NAMALWA (cell line): Measurements from ENCODE around the gene GFRA4.

Experiments used
- DNase-seq: peaks from one replicate; pipeline ENCODE4 v3.0.0-alpha.2; 2015; ENCODE audit warnings: low spot score

The GFRA4 gene

DNA sequence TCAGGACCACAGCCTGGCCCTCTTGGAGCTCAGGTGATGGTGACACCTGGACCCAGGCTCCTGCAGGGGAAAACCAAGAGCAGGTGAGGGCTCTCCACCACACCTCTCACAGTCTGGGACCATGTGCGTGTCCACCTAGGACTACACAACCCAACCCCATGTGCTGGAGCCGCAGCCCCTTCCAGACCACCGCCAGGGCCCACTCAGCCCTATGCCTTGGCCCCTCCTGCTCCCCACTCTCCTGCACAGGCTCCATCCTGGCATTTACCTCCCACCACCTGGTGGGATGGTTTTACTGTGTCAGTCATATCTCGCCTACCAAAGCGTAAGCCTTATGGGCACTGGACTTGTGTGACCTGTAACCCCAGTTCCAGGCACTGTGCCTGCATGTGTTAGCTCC is 31.7 kb upstream of the GFRA4 start:
- DNase-seq = no peak

DNA sequence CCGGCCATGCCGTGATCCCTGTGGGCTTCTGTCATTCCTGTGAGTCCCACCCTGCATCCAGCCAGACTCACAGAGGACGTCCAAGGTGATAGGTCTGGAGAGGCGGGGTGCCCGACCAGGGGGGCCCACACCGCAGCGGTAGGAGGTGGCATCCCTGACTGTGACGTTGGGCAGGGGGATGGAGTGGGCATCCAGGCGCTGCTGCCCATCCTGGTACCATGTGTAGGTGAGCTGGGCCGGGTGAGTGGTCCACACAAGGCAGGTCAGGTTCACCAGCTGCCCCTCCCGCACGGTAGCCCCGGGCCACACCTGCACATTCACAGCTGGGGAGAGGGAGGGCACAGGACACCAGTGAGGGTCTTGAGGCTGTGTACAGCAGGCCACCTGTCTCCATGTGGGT is 30.2 kb upstream of the GFRA4 start:
- no peak for DNase-seq

- no peak for DNase-seq
Measured at GRCh38 chr20:3692706-3693294, 29.6 kb upstream of the GFRA4 start.

GRCh38 chr20:3691897-3692296 is 28.7 kb upstream of the GFRA4 start:
- no peak for DNase-seq

GRCh38 chr20:3691306-3691705 is 28.1 kb upstream of the GFRA4 start:
- DNase-seq = no peak

DNA sequence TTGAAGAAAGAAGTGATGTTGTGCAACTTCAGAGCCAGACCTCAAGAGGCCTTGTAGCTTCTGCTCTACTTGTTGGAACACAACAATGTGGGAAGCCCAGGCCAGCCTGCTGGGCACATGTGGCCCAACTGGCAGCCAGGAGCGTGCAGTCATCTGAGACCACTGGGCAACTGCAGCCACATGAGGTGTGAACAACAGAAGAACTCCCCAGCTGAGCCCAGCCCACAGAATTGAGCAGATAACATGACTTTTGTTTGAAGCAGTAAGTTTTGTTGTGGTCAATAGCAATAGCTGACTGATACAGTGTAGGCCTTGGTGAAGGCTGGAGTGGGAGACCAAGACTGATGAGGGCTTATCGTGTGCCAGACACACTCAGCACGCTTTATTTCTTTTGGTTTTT is 27.2 kb upstream of the GFRA4 start:
- DNase-seq = no peak

DNA sequence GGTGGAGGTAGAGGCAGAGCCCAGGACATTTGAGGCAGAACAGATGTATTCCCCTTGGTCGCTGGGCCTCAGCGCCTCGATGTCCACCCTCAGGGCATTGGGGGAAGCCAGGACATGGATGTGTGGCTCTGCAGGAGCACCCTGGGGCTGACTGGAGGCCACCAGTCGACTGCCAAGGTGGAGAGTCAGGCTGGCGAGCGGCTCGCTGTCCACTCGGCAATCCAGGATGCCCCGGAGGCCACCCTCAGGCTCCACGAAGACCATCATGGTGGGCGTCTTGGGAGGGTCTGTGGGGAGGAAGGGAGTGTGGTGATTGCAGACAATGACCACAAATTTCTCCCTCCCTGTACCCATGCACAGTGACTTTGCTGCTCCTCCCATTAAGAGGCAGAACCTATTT is 26.8 kb upstream of the GFRA4 start:
- no peak for DNase-seq

DNA sequence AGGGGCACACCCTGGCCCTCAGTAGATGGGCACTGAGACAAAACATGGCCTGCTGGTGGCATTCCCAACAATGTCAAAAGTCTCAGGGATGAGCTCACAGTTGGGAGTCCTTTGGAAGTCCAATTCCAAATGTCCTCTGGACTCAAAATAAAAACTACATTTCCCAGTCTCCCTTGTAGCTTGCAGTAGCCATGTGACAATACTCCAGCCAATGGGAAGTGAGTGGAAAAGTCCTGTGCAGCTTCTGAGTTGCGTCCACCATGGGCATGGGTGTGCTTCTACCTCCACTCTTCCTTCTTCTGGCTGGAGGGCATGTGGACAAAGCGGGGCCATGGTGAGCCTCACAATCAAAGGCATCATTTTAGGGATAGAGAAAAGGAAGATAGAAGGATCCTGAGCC is 24.5 kb upstream of the GFRA4 start:
- no peak for DNase-seq

- no peak for DNase-seq
Measured at GRCh38 chr20:3686867-3687321, 23.7 kb upstream of the GFRA4 start.

DNA sequence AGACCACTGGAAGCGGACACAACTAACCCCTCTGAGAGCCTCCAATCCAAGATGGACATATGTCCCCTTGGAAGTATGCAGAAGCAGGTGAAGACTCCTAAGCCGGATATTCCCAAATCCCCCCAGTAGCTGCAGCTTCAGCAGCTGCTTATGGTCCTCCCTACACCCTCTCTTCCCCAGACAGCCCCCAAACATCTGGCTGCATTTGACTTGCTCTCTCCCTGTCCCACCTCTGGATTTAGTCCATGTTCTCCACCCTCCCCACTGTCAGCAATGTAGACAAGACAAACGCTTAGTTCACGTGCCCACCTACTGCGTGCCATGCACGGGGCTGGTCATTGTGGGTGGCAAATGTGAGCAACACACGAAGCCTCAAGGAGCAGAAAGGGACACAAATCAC is 23.2 kb upstream of the GFRA4 start:
- DNase-seq = no peak

DNA sequence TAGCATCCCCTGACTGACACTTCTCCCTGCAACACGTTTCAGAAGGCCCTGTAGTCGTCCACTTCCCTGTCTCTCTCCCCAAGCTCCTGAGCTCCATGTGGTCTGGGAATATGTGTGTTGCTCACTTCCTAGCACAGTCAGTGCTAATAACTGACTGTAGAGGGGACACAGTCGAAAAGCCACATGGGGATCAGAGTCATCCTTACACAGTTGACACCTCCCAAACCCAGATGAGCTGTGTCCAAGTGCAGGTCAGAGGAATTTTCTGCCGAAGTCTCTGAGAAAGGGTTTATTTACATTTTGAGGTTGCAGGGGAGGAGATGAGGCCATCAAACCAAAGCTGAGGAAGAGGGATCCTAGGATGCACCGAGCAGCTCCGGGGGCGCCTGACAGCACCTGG is 22.1 kb upstream of the GFRA4 start:
- no peak for DNase-seq

- DNase-seq = no peak
Measured at GRCh38 chr20:3681931-3682781, 19.0 kb upstream of the GFRA4 start, which contains the start of gene ADAM33. ADAM33 (minus strand) TSS chr20:3682010; CDS start chr20:3682004, 6 bp downstream.

DNA sequence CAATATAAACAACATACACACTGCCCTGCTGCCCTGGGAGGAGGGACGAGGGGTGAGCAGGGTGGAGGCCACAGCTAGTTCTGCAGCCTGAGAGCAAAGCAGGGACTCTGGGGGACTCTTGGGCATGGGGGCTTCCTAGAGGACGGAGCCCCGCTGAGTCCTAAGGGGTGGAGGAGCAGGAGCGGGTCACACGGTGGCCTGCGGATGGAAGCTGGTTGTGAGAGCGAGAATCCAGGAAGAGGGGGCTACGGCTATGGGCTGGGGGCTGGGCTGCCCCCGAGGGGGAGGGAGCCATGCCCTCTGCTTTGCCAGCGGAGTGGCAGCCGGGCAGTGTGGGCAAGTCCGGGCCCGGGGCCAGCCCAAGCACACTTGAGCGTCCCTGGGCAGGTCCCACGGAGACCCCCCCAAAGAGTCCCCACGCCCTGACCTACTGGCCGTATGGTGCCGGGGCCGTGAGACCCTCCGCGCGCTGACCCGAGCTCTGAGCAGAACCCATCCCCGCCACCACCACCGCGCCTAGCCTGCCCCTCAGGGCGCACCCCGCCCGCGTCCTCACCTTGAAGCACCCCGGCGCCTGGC is 18.2 kb upstream of the GFRA4 start:
- no peak for DNase-seq

- DNase-seq = no peak
Measured at GRCh38 chr20:3680701-3681351, 17.6 kb upstream of the GFRA4 start.

- DNase-seq = no peak
Measured at GRCh38 chr20:3679749-3680700, 16.8 kb upstream of the GFRA4 start.

DNA sequence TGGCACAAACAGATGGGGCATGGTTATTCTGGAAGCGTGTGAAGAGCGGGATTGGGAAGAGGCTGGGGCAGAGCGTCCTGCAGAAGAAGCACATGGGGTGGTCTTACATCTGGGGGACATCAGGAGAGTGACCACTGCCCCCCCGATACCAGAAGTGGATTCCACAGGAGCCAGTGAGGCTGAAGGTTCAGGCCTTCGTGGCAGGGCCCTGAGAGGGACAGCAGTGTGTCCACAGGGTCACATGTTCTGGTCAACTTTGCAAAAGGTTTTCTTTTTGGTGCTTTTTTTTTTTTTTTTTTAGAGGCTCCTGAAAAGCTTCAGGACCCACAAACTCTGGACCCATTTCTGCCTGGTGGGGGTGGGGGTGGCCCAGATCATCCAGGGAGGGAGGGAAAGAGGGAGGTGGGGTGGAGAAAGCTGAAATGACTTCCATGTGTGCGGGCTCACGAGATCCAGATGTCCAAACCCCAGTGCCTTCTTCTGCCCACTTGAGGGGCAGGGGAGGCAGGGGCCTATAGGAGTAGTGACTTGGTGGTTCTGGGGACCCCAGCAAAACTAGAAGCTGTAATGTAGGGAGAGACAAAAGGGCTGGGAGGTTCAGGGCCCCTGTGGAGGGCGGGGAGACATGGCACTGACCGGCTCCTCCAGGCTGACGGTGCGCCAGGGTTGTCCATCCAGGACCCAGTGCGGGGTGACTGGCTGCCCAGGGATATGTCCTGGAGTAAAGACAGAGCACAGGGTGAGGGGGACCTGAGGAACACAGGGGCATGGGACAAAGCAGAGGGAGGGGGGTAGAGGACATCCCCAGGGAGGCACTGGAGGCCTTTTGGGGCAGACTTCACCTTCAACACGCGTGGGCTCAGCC is 15.9 kb upstream of the GFRA4 start:
- DNase-seq = no peak

- DNase-seq = no peak
Measured at GRCh38 chr20:3678198-3678597, 15.0 kb upstream of the GFRA4 start.

DNA sequence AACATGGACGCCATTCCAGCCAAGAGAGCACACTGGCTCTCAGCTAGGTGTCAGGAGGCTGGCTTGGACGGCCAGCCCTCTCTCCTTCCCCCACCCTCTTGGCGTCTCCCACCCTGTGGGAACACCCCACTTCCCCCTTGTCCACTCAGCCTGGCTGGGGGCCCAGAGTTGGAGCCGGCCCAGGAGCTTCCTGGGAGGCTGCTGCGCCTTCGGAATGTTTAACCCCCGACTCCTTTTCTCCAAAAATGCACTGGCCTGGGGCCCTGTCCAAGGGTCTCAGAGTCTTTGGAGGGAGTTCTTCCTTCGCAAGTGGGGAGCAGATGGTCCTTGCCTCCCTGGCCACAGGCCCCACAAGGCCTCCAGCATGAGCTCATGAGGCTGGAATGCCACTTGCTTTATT is 14.5 kb upstream of the GFRA4 start:
- no peak for DNase-seq

DNA sequence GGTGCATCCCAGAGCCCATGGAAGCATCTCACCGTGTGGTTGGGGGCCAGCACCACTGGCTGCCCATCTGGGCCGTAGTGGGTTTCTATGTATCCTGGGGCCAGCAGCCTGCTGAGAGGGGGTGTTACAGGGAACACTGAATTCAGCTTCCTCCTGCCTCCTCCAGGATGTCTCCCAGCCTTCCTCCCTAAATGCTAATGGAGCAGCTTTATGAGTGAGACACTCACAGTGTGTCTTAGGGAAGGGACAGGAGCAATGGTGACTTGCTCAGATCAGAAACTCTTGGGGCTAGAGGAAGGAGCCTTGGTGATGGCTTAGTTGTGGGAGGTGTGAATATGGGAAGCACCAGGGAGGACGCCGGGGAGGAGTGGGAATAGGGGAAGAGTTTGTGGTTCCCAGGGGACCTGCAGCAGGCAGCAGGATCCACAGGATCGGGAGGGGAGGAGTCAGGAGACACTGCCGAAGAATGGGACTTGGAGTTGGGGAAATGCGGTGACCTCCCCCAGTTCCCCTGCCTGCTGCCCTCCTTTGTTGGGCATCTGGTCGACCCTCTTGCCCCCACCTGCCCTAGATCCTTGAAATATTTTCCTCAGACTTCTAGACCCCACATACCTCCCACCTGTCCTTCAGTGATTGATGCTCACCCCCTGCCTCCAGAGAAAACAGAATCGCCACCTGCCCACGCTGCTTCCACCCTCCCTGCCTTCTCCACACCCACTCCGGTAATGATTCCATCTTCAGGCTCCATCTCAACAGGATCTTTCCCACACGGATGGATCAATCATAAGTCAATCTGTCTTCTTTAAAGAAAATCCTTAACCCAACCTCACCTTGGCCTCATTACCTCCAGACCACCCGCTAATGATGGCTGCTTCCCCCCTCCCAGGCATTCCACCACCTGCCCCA is 12.0 kb upstream of the GFRA4 start:
- no peak for DNase-seq

- DNase-seq = no peak
Measured at GRCh38 chr20:3674447-3674846, 11.2 kb upstream of the GFRA4 start.
